Breast epithelium (tissue), 3 donors: ENCODE data around the gene DDIT3.

Source experiments
- CTCF ChIP-seq, 3 donors: fragments of 450-650 bp; IDR thresholded peaks; one replicate each; pipeline ENCODE4 v1.5.1; 2016 to 2017; ENCODE audit warnings: antibody characterized with exemption in 3 of 3, mild to moderate bottlenecking in 3 of 3, moderate library complexity in 3 of 3
- POLR2A ChIP-seq: fragments of 450-650 bp; IDR thresholded peaks from one replicate; pipeline ENCODE4 v1.6.1; 2016; ENCODE audit warnings: antibody characterized with exemption, mild to moderate bottlenecking, moderate library complexity
- POLR2AphosphoS5 ChIP-seq, 3 donors: sonication (generic); formaldehyde crosslinking; IDR thresholded peaks; one replicate each; pipeline ENCODE4 v1.6.1; 2017; ENCODE audit warnings: antibody characterized with exemption in 3 of 3

- TF ChIP-seq CTCF (IDR thresholded peaks at IDR 0.05) (no peak), POLR2A (no peak), POLR2AphosphoS5 (IDR thresholded peaks at IDR 0.05) (no peak)
Measured at GRCh38 chr12:57527184-57527583, 6.9 kb upstream of the DDIT3 start.
